ENCODE measurements around the gene CES4A. TPM values are rescaled to one million over a fixed set of nuclear protein-coding genes. Genes with fewer than 3 reads are reported as not detected.
"Not testable (repeated sequence)": the region's sequence is repeated elsewhere in the genome, so short reads cannot be mapped to it uniquely, and the experiment has no call there.

CES4A gene
- total RNA-seq, 1 experiment from 2014 or later, result 0.15 TPM

GRCh38 chr16:66942981-66943380, 45.4 kb upstream of the CES4A start:
- Histone ChIP-seq H3K27ac (ENCODE audit: low read depth, low read length, poor library complexity, severe bottlenecking) (no peak overlapping the region), H3K9me3 (ENCODE audit: low read depth, low read length, poor library complexity, severe bottlenecking) (no peaks in the 10 kb centered on the region), H3K27me3 (replicated peaks; ENCODE audit: insufficient read depth, low read depth, low read length, poor library complexity) (no peaks in the 10 kb centered on the region), H3K4me1 (ENCODE audit: insufficient read depth, low read length, poor library complexity, severe bottlenecking) (no peaks in the 10 kb centered on the region), H3K4me3 (ENCODE audit: low read depth, low read length, poor library complexity, severe bottlenecking) (no peak overlapping the region), H3K36me3 (ENCODE audit: insufficient read depth, low read length, poor library complexity, severe bottlenecking) (peaks cover 38% of the 10 kb centered on the region)
- CTCF ChIA-PET, result interaction anchor here (0.6 kb wide), 1 partner anchor 228 kb away, joined by 4 read pairs; the partner anchor contains the start of gene NOL3
- intact Hi-C loops (cut with micrococcal nuclease; ENCODE audit: unreplicated experiment), result no loop called here
- POLR2A ChIA-PET (ENCODE audit: low non-redundant PET), result no interaction called here
- no TSS peak for BruUV-seq (replicated peaks)
- DNase-seq (ENCODE audit: low spot score), result no peak
- TF ChIP-seq, protein P1, sequence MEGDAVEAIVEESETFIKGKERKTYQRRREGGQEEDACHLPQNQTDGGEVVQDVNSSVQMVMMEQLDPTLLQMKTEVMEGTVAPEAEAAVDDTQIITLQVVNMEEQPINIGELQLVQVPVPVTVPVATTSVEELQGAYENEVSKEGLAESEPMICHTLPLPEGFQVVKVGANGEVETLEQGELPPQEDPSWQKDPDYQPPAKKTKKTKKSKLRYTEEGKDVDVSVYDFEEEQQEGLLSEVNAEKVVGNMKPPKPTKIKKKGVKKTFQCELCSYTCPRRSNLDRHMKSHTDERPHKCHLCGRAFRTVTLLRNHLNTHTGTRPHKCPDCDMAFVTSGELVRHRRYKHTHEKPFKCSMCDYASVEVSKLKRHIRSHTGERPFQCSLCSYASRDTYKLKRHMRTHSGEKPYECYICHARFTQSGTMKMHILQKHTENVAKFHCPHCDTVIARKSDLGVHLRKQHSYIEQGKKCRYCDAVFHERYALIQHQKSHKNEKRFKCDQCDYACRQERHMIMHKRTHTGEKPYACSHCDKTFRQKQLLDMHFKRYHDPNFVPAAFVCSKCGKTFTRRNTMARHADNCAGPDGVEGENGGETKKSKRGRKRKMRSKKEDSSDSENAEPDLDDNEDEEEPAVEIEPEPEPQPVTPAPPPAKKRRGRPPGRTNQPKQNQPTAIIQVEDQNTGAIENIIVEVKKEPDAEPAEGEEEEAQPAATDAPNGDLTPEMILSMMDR (conservative IDR thresholded peaks at IDR 0.05; ENCODE audit: low read depth, low read length), result no peak
- TF ChIP-seq EZH2 (IDR thresholded peaks at IDR 0.05; ENCODE audit: borderline replicate concordance, low read depth, low read length, poor library complexity, severe bottlenecking), result no peak

DNA sequence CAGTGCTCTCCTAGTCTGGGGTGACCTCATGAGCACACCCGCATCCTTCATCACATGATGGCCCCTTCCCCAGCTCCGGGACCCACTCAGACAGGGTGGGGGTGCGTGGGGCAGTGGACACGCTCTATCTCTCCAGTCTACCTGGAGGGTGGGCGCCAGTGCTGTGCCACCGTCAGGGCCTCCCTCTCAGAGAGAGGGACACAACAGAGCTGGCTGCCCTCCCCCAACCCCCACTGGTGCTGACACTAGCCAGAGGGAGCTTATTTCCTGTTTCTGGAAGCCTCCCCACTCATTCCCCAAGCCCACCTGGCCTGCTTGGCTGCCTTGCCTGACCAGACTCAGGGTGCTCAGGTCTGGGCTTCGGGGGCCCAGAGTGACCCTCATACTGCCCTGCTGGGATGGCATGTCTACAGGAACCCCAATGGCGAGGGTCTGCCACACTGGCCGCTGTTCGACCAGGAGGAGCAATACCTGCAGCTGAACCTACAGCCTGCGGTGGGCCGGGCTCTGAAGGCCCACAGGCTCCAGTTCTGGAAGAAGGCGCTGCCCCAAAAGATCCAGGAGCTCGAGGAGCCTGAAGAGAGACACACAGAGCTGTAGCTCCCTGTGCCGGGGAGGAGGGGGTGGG, 44.8 kb upstream of the CES4A start:
- no peaks in the 10 kb centered on the region for H3K27me3 ChIP-seq (replicated peaks; ENCODE audit: insufficient read depth, low read depth, low read length, poor library complexity)
- no peak overlapping the region for H3K4me3 ChIP-seq (ENCODE audit: low read depth, low read length, poor library complexity, severe bottlenecking)
- no TSS peak for BruUV-seq (replicated peaks)
- H3K9me3 ChIP-seq (ENCODE audit: low read depth, low read length, poor library complexity, severe bottlenecking), result no peaks in the 10 kb centered on the region
- CTCF ChIA-PET, result interaction anchor here (0.6 to 0.7 kb wide), 2 partner anchors 217 to 227 kb away, joined by 3 to 4 read pairs; partner anchors contain the start of gene NOL3
- H3K27ac ChIP-seq (ENCODE audit: low read depth, low read length, poor library complexity, severe bottlenecking), result no peak overlapping the region
- intact Hi-C loops (cut with micrococcal nuclease; ENCODE audit: unreplicated experiment), result no loop called here
- H3K4me1 ChIP-seq (ENCODE audit: insufficient read depth, low read length, poor library complexity, severe bottlenecking), result no peaks in the 10 kb centered on the region
- DNase-seq (ENCODE audit: low spot score), result no peak
- TF ChIP-seq, protein P1 (conservative IDR thresholded peaks at IDR 0.05; ENCODE audit: low read depth, low read length), result no peak
- no peak for TF ChIP-seq EZH2 (IDR thresholded peaks at IDR 0.05; ENCODE audit: borderline replicate concordance, low read depth, low read length, poor library complexity, severe bottlenecking)
- peaks cover 38% of the 10 kb centered on the region for H3K36me3 ChIP-seq (ENCODE audit: insufficient read depth, low read length, poor library complexity, severe bottlenecking)
- POLR2A ChIA-PET (ENCODE audit: low non-redundant PET), result no interaction called here

- no TSS peak for BruUV-seq (replicated peaks)
- POLR2A ChIA-PET (ENCODE audit: low non-redundant PET), result no interaction called here
Measured at GRCh38 chr16:66944054-66944441, 44.3 kb upstream of the CES4A start.

DNA sequence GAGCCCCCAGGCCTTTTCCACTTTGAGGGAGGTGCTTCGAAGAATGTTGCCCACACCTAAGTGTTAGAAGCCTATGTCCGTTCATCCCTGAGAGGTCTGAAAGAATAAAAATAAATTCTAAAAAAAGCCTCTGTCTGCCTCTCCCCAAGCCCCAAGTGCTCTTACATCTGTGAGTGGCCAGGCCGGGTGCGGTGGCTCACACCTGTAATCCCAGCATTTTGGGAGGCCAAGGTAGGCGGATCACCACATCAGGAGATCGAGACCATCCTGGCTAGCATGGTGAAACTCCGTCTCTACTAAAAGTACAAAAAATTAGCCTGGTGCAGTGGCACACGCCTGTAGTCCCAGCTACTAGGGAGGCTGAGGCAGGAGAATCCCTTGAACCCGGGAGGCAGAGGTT, 43.4 kb upstream of the CES4A start:
- H3K27ac ChIP-seq (ENCODE audit: low read depth, low read length, poor library complexity, severe bottlenecking); H3K9me3 ChIP-seq (ENCODE audit: low read depth, low read length, poor library complexity, severe bottlenecking); BruUV-seq (replicated peaks); H3K27me3 ChIP-seq (replicated peaks; ENCODE audit: insufficient read depth, low read depth, low read length, poor library complexity); POLR2A ChIA-PET (ENCODE audit: low non-redundant PET); CTCF ChIA-PET; H3K4me1 ChIP-seq (ENCODE audit: insufficient read depth, low read length, poor library complexity, severe bottlenecking); DNase-seq (ENCODE audit: low spot score); H3K4me3 ChIP-seq (ENCODE audit: low read depth, low read length, poor library complexity, severe bottlenecking): not testable (repeated sequence)
- intact Hi-C loops (cut with micrococcal nuclease; ENCODE audit: unreplicated experiment), result loop anchor here (5.0 kb wide), 1 partner anchor 48 kb away; no protein-coding TSS in a partner anchor
- peaks cover 33% of the 10 kb centered on the region for H3K36me3 ChIP-seq (ENCODE audit: insufficient read depth, low read length, poor library complexity, severe bottlenecking)

More at GRCh38 chr16:66944054-66944441, 44.3 kb upstream of the CES4A start:
- H3K4me3 ChIP-seq (ENCODE audit: low read depth, low read length, poor library complexity, severe bottlenecking), result no peak overlapping the region
- H3K27ac ChIP-seq (ENCODE audit: low read depth, low read length, poor library complexity, severe bottlenecking), result no peak overlapping the region
- CTCF ChIA-PET, result interaction anchor here (0.7 kb wide), 1 partner anchor 217 kb away, joined by 3 read pairs; no protein-coding TSS in a partner anchor
- intact Hi-C loops (cut with micrococcal nuclease; ENCODE audit: unreplicated experiment), result no loop called here
- H3K9me3 ChIP-seq (ENCODE audit: low read depth, low read length, poor library complexity, severe bottlenecking), result no peaks in the 10 kb centered on the region
- TF ChIP-seq, protein P1 (conservative IDR thresholded peaks at IDR 0.05; ENCODE audit: low read depth, low read length), result no peak
- no peak for TF ChIP-seq EZH2 (IDR thresholded peaks at IDR 0.05; ENCODE audit: borderline replicate concordance, low read depth, low read length, poor library complexity, severe bottlenecking)
- no peaks in the 10 kb centered on the region for H3K4me1 ChIP-seq (ENCODE audit: insufficient read depth, low read length, poor library complexity, severe bottlenecking)
- H3K27me3 ChIP-seq (replicated peaks; ENCODE audit: insufficient read depth, low read depth, low read length, poor library complexity), result no peaks in the 10 kb centered on the region
- no peak for DNase-seq (ENCODE audit: low spot score)
- H3K36me3 ChIP-seq (ENCODE audit: insufficient read depth, low read length, poor library complexity, severe bottlenecking), result peaks cover 37% of the 10 kb centered on the region
